ENCODE data around the gene IFIT3.

GRCh38 chr10:89329151-89329550 lies 1.4 kb downstream of the IFIT3 start:
- TF ChIP-seq ZNF124 (CRISPR knock-in tag; IDR thresholded peaks at IDR 0.05) (no peak), RAD51 (IDR thresholded peaks at IDR 0.05; ENCODE audit: borderline replicate concordance, low read depth) (no peak), CBX3 (IDR thresholded peaks at IDR 0.05; ENCODE audit: borderline replicate concordance in 1 of 2, low read length in 2 of 2) (no peak), PHF8 (IDR thresholded peaks at IDR 0.05; ENCODE audit: borderline replicate concordance, low read length) (no peak), POLR2A (conservative IDR thresholded peaks at IDR 0.05) (no peak), ETS1 (conservative IDR thresholded peaks at IDR 0.05; ENCODE audit: control insufficient read depth, low read depth, low read length) (no peak), ZNF224 (CRISPR knock-in tag; IDR thresholded peaks at IDR 0.05) (no peak), BACH1 (tag; IDR thresholded peaks at IDR 0.05) (no peak), CTCF (IDR thresholded peaks at IDR 0.05 in 2 of 3, conservative IDR thresholded peaks at IDR 0.05 in 1 of 3; ENCODE audit: insufficient read depth in 2 of 3, low read depth in 1 of 3, low read length in 3 of 3) (no peak), EZH2 (IDR thresholded peaks at IDR 0.05; ENCODE audit: borderline replicate concordance, low read depth, low read length) (no peak), HNRNPUL1 (IDR thresholded peaks at IDR 0.05; ENCODE audit: low read length) (no peak)

All from K562 (cell line).